Endothelial cell (in vitro differentiated cells): ENCODE measurements around the gene CAMKMT. TPM values are rescaled to one million over a fixed set of nuclear protein-coding genes. Genes with fewer than 3 reads are reported as not detected.

Experiments
- DNase-seq: peaks from one replicate; pipeline ENCODE4 v3.0.0; 2021; ENCODE audit warnings: low spot score
- H3K27ac Mint-ChIP-seq: one replicate; pipeline ENCODE4 v1.8.0; 2021; ENCODE audit warnings: mixed read lengths, inconsistent platforms; ENCODE audit not compliant: unreplicated experiment
- H3K27me3 Mint-ChIP-seq: one replicate; pipeline ENCODE4 v1.8.0; 2021; ENCODE audit warnings: mild to moderate bottlenecking, moderate library complexity, mixed read lengths, inconsistent platforms; ENCODE audit not compliant: unreplicated experiment
- H3K36me3 Mint-ChIP-seq: one replicate; pipeline ENCODE4 v1.8.0; 2021; ENCODE audit warnings: mild to moderate bottlenecking, low read depth, mixed read lengths, inconsistent platforms; ENCODE audit not compliant: unreplicated experiment
- H3K4me1 Mint-ChIP-seq: one replicate; pipeline ENCODE4 v1.8.0; 2021; ENCODE audit warnings: mild to moderate bottlenecking, mixed read lengths, inconsistent platforms; ENCODE audit not compliant: unreplicated experiment
- H3K4me3 Mint-ChIP-seq: one replicate; pipeline ENCODE4 v1.8.0; 2021; ENCODE audit warnings: mild to moderate bottlenecking, mixed read lengths, inconsistent platforms; ENCODE audit not compliant: unreplicated experiment
- H3K9me3 Mint-ChIP-seq: one replicate; pipeline ENCODE4 v1.8.0; 2021; ENCODE audit warnings: mixed read lengths, inconsistent platforms; ENCODE audit not compliant: unreplicated experiment
- total RNA-seq: library from RNA; stranded (reverse); fragmentation: NEBNext Ultra II Directional; extraction: Animal tissue kit (Norgen Biotek cat#: 25700); gene quantifications from one replicate; pipeline ENCODE4 v1.2.1, GENCODE V29; 2021; ENCODE audit not compliant: unreplicated experiment
- TF ChIP-seq, protein P1 (sequence below): fragments of 200-600 bp; sonication (generic); IDR thresholded peaks from one replicate; pipeline ENCODE4 v1.5.0; 2021; ENCODE audit warnings: antibody characterized with exemption; ENCODE audit not compliant: unreplicated experiment

The CAMKMT gene
- total RNA-seq, 1 donor from 2014 or later, result 8.4 TPM

DNA sequence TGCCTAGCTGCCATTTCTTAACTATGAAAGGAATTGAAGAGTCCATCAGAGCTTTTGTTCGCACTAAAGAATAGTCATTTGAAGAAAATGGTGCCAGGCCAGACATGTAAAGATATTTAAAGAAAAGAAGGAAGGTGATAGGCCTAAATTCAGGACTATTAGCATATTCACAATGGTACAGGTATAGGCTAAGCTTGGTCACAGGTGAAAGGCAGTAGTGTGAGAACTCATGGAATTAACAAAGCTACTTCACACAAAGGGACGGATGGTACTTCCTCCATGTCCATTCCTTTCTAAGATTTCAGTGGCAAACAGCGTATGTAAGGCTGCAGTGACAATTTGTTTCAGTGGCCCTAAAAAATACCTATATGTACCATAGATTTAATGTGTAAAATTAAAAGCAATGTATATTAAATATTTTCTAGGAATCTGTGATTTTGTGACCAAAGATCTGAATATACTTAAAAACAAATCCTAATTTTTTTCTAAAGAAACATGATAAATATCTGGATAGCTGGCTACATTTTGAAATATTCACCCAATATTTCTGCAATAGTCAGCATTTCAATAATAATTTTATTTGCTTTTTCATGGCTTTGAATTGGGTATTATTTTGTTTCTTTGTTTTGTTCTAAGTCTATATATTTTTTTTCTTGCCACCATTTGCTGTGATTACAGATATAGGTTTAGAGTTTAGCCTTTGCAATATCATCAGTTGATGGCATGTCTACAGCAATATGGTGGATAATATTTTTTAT is 116.1 kb downstream of the CAMKMT start:
- TF ChIP-seq, protein P1, sequence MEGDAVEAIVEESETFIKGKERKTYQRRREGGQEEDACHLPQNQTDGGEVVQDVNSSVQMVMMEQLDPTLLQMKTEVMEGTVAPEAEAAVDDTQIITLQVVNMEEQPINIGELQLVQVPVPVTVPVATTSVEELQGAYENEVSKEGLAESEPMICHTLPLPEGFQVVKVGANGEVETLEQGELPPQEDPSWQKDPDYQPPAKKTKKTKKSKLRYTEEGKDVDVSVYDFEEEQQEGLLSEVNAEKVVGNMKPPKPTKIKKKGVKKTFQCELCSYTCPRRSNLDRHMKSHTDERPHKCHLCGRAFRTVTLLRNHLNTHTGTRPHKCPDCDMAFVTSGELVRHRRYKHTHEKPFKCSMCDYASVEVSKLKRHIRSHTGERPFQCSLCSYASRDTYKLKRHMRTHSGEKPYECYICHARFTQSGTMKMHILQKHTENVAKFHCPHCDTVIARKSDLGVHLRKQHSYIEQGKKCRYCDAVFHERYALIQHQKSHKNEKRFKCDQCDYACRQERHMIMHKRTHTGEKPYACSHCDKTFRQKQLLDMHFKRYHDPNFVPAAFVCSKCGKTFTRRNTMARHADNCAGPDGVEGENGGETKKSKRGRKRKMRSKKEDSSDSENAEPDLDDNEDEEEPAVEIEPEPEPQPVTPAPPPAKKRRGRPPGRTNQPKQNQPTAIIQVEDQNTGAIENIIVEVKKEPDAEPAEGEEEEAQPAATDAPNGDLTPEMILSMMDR, result no peak
- Mint-ChIP-seq H3K36me3 (no peaks in the 10 kb centered on the region), H3K4me3 (no peak overlapping the region), H3K9me3 (no peaks in the 10 kb centered on the region), H3K4me1 (no peaks in the 10 kb centered on the region), H3K27ac (no peak overlapping the region), H3K27me3 (no peaks in the 10 kb centered on the region)
- DNase-seq, result no peak

DNA sequence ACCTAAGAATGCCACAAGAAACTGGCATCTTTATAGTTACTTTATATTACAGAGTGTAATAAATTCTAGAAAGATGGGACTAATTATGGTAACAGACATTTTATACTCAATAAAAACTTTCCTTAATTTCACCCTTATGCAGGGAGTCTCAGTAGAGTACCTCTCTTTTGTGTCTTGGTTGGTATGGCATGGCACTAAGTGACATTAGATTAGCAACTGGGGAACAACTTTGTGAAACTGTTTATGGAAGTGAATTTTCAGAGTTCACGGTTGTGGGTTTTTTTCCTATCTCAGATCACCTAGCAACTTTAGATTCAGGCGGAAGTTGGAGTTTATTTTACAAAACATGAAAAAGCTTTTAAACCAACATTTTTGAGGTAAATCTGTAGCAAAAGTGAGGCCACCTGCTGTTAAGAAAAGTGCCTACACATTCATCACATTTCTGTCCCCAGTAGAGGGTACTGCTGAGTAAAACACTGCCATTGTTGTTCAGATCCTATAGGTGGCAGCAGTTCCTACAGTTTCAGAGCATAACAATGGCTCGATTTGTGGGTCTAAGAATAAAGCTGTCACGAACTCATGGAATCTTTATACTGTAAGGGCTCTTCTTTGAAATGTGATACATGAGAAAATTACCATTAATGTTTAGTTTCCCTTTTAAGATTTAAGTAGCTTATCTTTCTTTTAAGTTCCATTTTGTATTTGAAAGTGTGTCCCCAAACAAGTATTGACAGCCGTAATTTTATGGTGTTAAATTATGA is 117.6 kb downstream of the CAMKMT start:
- Mint-ChIP-seq H3K27me3 (no peaks in the 10 kb centered on the region), H3K4me1 (no peaks in the 10 kb centered on the region), H3K9me3 (no peaks in the 10 kb centered on the region), H3K4me3 (no peak overlapping the region), H3K36me3 (no peaks in the 10 kb centered on the region), H3K27ac (no peak overlapping the region)
- DNase-seq, result peak; percentile 41
- TF ChIP-seq, protein P1, result peak; percentile 98

DNA sequence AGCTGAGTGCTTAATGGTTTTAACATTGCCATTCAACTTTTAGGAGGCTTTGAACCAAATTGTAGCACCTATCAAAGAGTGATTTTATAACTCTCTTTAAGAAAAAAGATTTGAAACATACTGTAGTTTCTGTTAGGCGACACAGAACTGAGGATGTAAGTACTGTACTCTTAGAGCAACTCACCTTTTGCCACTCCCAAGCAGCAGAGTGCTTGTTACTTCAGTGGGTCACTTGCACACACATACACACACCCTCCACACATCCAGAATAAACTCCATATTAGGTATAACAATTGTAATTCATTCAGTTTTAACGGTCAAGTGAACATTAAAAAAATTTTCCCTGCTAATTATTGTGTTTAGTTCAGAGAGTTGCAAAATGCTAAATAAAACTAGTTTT is 118.3 kb downstream of the CAMKMT start:
- Mint-ChIP-seq H3K27ac (no peak overlapping the region), H3K27me3 (no peaks in the 10 kb centered on the region), H3K9me3 (no peaks in the 10 kb centered on the region), H3K36me3 (no peaks in the 10 kb centered on the region), H3K4me1 (no peaks in the 10 kb centered on the region), H3K4me3 (no peak overlapping the region)
- TF ChIP-seq, protein P1, result no peak
- no peak for DNase-seq

DNA sequence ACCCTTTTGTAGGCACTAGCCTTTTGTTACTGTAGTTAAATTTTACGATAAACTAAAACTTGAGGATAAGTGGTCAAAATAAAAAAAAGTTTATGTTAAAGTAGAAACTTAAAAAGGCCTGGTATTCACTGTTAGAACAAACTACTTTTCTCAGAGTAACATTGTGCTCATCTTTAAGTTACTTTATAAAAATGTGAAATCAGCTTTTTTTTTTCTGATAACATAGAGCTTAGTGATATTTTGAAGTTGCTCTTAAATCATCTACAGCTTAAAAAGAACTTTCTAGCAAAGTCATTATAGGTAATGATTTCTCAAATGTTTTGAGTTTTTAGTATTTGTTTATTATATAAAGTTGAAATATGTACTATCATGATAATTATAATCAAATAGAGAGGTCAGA is 125.3 kb downstream of the CAMKMT start:
- Mint-ChIP-seq H3K4me3 (no peak overlapping the region), H3K36me3 (no peaks in the 10 kb centered on the region), H3K27me3 (no peaks in the 10 kb centered on the region), H3K4me1 (no peaks in the 10 kb centered on the region), H3K9me3 (no peaks in the 10 kb centered on the region), H3K27ac (no peak overlapping the region)
- DNase-seq, result no peak
- TF ChIP-seq, protein P1, result no peak

DNA sequence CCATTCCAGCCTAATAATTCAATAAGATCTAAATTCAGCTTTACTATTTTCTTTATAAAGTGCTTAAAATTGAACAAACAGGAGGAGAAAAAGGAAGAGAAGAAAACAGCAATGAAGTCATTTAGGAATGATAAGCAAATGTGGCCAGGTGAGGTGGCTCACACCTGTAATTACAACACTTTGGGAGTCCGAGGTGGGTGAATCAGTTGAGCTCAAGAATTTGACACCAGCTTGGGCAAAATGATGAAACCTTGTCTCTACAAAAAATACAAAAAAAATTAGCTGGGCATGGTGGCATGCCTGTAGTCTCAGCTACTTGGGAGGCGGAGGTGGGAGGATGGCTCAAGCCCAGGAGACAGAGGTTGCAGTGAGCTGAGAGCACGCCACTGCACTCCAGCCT is 129.0 kb downstream of the CAMKMT start:
- DNase-seq, result no peak
- Mint-ChIP-seq H3K4me1 (no peaks in the 10 kb centered on the region), H3K27ac (no peak overlapping the region), H3K4me3 (no peak overlapping the region), H3K27me3 (no peaks in the 10 kb centered on the region), H3K9me3 (no peaks in the 10 kb centered on the region), H3K36me3 (no peaks in the 10 kb centered on the region)
- TF ChIP-seq, protein P1, result no peak
